Osteoblast (primary cell): ENCODE data around the gene CTCF. TPM values are rescaled to one million over a fixed set of nuclear protein-coding genes. Genes with fewer than 3 reads are reported as not detected.

Source experiments
- DNase-seq: peaks from one replicate; pipeline ENCODE4 v3.0.0; 2011; ENCODE audit warnings: low spot score, mixed read lengths; ENCODE audit not compliant: insufficient read length; ENCODE audit errors: missing footprints
- H2AFZ ChIP-seq: 2 replicates; pipeline ENCODE4 v1.6.0; 2011; ENCODE audit warnings: mild to moderate bottlenecking, low read length
- H3K27ac ChIP-seq: 2 replicates; pipeline ENCODE4 v1.5.1; 2011; ENCODE audit warnings: mild to moderate bottlenecking, low read depth, low read length, moderate library complexity
- H3K27me3 ChIP-seq: 2 replicates; pipeline ENCODE4 v1.6.0; 2012; ENCODE audit warnings: mild to moderate bottlenecking, control low read depth, inconsistent platforms, low read length, moderate library complexity; ENCODE audit not compliant: insufficient read depth
- H3K36me3 ChIP-seq: 2 replicates; pipeline ENCODE4 v1.5.1; 2011; ENCODE audit warnings: mild to moderate bottlenecking, low read length, control low read depth, moderate library complexity; ENCODE audit not compliant: insufficient read depth
- H3K4me1 ChIP-seq: 2 replicates; pipeline ENCODE4 v1.5.1; 2011; ENCODE audit warnings: mild to moderate bottlenecking, low read length, control low read depth, moderate library complexity; ENCODE audit not compliant: insufficient read depth
- H3K4me2 ChIP-seq: 2 replicates; pipeline ENCODE4 v1.6.0; 2011; ENCODE audit warnings: mild to moderate bottlenecking, low read length; ENCODE audit not compliant: insufficient read depth
- H3K4me3 ChIP-seq: fragments of 200-600 bp; sonication (generic); 3 replicates; pipeline ENCODE4 v1.5.1; 2012; ENCODE audit warnings: mild to moderate bottlenecking, low read length, inconsistent platforms; ENCODE audit not compliant: insufficient read depth
- H3K79me2 ChIP-seq: 2 replicates; pipeline ENCODE4 v1.6.0; 2012; ENCODE audit warnings: mild to moderate bottlenecking, low read length, control low read depth, inconsistent platforms; ENCODE audit not compliant: insufficient read depth
- H3K9me3 ChIP-seq: 2 replicates; pipeline ENCODE4 v1.5.1; 2011; ENCODE audit warnings: low read depth, low read length, control low read depth
- H4K20me1 ChIP-seq: 2 replicates; pipeline ENCODE4 v1.6.0; 2012; ENCODE audit warnings: mild to moderate bottlenecking, low read length, control low read depth; ENCODE audit not compliant: insufficient read depth
- CTCF ChIP-seq: IDR thresholded peaks from 2 replicates; pipeline ENCODE4 v1.5.1; 2011; ENCODE audit warnings: mild to moderate bottlenecking, low read depth, low read length, moderate library complexity; ENCODE audit errors: extremely low read depth
- total RNA-seq: library from RNA; depleted of rRNA; stranded (reverse); fragments of >200 nt; gene quantifications from 2 replicates; pipeline ENCODE4 v1.2.3, GENCODE V29; 2012

Gene CTCF
- total RNA-seq, 1 donor = 29.3 TPM

GRCh38 chr16:67658849-67659674 lies 96.7 kb downstream of the CTCF start:
- peaks cover 13% of the 10 kb centered on the region for H3K79me2 ChIP-seq
- peak overlapping the region; percentile 90 for H3K27ac ChIP-seq
- peak overlapping the region; percentile 95 for H2AFZ ChIP-seq
- peak; percentile 96 for DNase-seq
- TF ChIP-seq CTCF = no peak
- peaks cover 5% of the 10 kb centered on the region for H3K36me3 ChIP-seq
- no peaks in the 10 kb centered on the region for H3K9me3 ChIP-seq
- H3K4me3 ChIP-seq = peak overlapping the region; percentile 86
- peaks cover 9% of the 10 kb centered on the region for H3K4me1 ChIP-seq
- peaks cover 8% of the 10 kb centered on the region for H3K27me3 ChIP-seq
- peak overlapping the region; percentile 98 for H3K4me2 ChIP-seq
- peaks cover 6% of the 10 kb centered on the region for H4K20me1 ChIP-seq

GRCh38 chr16:67659675-67660563 lies 97.6 kb downstream of the CTCF start, which contains the start of gene ACD:
Gene ACD, minus strand, starts transcription at chr16:67660260. Its CDS starts 40 bp downstream, at chr16:67660220.
- peaks cover 6% of the 10 kb centered on the region for H4K20me1 ChIP-seq
- peak within 1 kb of the TSS; percentile 95 for H2AFZ ChIP-seq
- no peaks in the 10 kb centered on the region for H3K9me3 ChIP-seq
- H3K27ac ChIP-seq = peak within 1 kb of the TSS; percentile 90
- H3K27me3 ChIP-seq = no peaks in the 10 kb centered on the region
- peak within 1 kb of the TSS; percentile 98 for H3K4me2 ChIP-seq
- peak; percentile 100 for DNase-seq
- peaks cover 5% of the 10 kb centered on the region for H3K36me3 ChIP-seq
- H3K4me1 ChIP-seq = peaks cover 9% of the 10 kb centered on the region
- peaks cover 13% of the 10 kb centered on the region for H3K79me2 ChIP-seq
- no peak for TF ChIP-seq CTCF
- H3K4me3 ChIP-seq = peak within 1 kb of the TSS; percentile 86

- peak within 1 kb of the TSS; percentile 98 for H3K4me2 ChIP-seq
- H3K36me3 ChIP-seq = peaks cover 5% of the 10 kb centered on the region
- peak within 1 kb of the TSS; percentile 90 for H3K27ac ChIP-seq
- peak within 1 kb of the TSS; percentile 95 for H2AFZ ChIP-seq
- peaks cover 10% of the 10 kb centered on the region for H3K4me1 ChIP-seq
- peak within 1 kb of the TSS; percentile 86 for H3K4me3 ChIP-seq
- H3K27me3 ChIP-seq = no peaks in the 10 kb centered on the region
- TF ChIP-seq CTCF = no peak
- DNase-seq = peak; percentile 100
- H3K9me3 ChIP-seq = no peaks in the 10 kb centered on the region
- peaks cover 6% of the 10 kb centered on the region for H4K20me1 ChIP-seq
- H3K79me2 ChIP-seq = peaks cover 13% of the 10 kb centered on the region
Observed at GRCh38 chr16:67660564-67661028, 98.3 kb downstream of the CTCF start, which contains the start of gene PARD6A. Gene PARD6A, plus strand, starts transcription at chr16:67660960. Its CDS starts 79 bp downstream, at chr16:67661039.
